Sigmoid colon (tissue), 7 donors: ENCODE measurements around the gene FUT2. TPM values are rescaled to one million over a fixed set of nuclear protein-coding genes. Genes with fewer than 3 reads are reported as not detected.
"Not testable (repeated sequence)": the region's sequence is repeated elsewhere in the genome, so short reads cannot be mapped to it uniquely, and the experiment has no call there.

Source experiments
- DNase-seq: peaks from one replicate; pipeline ENCODE4 v3.0.0-alpha.2; 2019
- H3K27ac ChIP-seq, 4 donors: fragments of 200-600 bp; sonication (generic); one replicate each; pipeline ENCODE4 v1.5.1; 2016 to 2019; ENCODE audit warnings: mild to moderate bottlenecking in 1 of 4
- H3K27me3 ChIP-seq, 3 donors: fragments of 200-600 bp; sonication (generic); one replicate each; pipeline ENCODE4 v1.5.1; 2019; ENCODE audit warnings: mild to moderate bottlenecking in 1 of 3
- H3K36me3 ChIP-seq, 4 donors: fragments of 200-600 bp; sonication (generic); one replicate each; pipeline ENCODE4 v1.5.1; 2016 to 2019
- H3K4me1 ChIP-seq, 4 donors: fragments of 200-600 bp; sonication (generic); one replicate each; pipeline ENCODE4 v1.5.1; 2017 to 2019
- H3K4me3 ChIP-seq, 4 donors: fragments of 200-600 bp; sonication (generic); one replicate each; pipeline ENCODE4 v1.5.1; 2017 to 2019; ENCODE audit warnings: mild to moderate bottlenecking in 2 of 4, moderate library complexity in 1 of 4
- H3K9me3 ChIP-seq, 4 donors: fragments of 200-600 bp in 3 of 4; sonication (generic) in 3 of 4; one replicate each; pipeline versions ENCODE4 v1.5.1 to v1.6.1; 2013 to 2019
- CTCF ChIP-seq, 4 experiments: fragments of 450-650 bp in 3 of 4; fragments of 200-600 bp in 1 of 4; IDR thresholded peaks; one replicate each; pipeline ENCODE4 v1.5.1; 2016 to 2019; ENCODE audit warnings: antibody characterized with exemption in 4 of 4, mild to moderate bottlenecking in 3 of 4, moderate library complexity in 2 of 4
- EP300 ChIP-seq, 4 donors: sonication (generic); formaldehyde crosslinking; IDR thresholded peaks; one replicate each; pipeline ENCODE4 v1.6.1; 2017; ENCODE audit warnings: antibody characterized with exemption in 4 of 4
- POLR2A ChIP-seq, 2 donors: fragments of 450-650 bp; IDR thresholded peaks; one replicate each; pipeline ENCODE4 v1.6.1; 2016; ENCODE audit warnings: antibody characterized with exemption in 2 of 2, mild to moderate bottlenecking in 2 of 2, moderate library complexity in 2 of 2
- POLR2AphosphoS5 ChIP-seq, 4 donors: sonication (generic); formaldehyde crosslinking; IDR thresholded peaks; one replicate each; pipeline ENCODE4 v1.6.1; 2017; ENCODE audit warnings: antibody characterized with exemption in 4 of 4
- WGBS, 2 donors: extraction: QIAGEN DNeasy Blood & Tissue Kit; methylation state at CpG; one replicate each; pipeline ENCODE4 v1.1.7; 2013; 5-methylcytosine and 5-hydroxymethylcytosine counted together
- intact Hi-C: fragments of 100-400 bp; cut with DNase I; formaldehyde crosslinking; loops from one replicate; pipeline ENCODE4 v1.15.1; 2023
- polyA plus RNA-seq, 3 donors: library from polyadenylated mRNA; stranded (reverse); fragments of 200-250 nt; gene quantifications; one replicate each; pipeline ENCODE4 v1.2.3, GENCODE V29; 2013
- total RNA-seq, 4 donors: library from RNA; depleted of rRNA; stranded (reverse); fragments of >200 nt; gene quantifications; one replicate each; pipeline ENCODE4 v1.1.0, GENCODE V29; 2016
- donor health status: healthy with polysubstance abuse.
- donor health status: Bipolar disorder and iron deficiency.
- donor health status: healthy.

Gene FUT2
- total and polyA plus RNA-seq, 7 donors: 37.2 to 62.7 (median 59.4) TPM; not detected in 4

GRCh38 chr19:48714759-48715675 lies 19.2 kb downstream of the FUT2 start:
- intact Hi-C loops: loop anchor here (1.0 to 5.0 kb wide), 2 partner anchors 32 to 69 kb away; partner anchors contain the start of genes CA11 and IZUMO1
- WGBS, 2 donors: 34 to 58% methylated on average over 26 of the region's 26 CpGs
- DNase-seq: peak; percentile 79
- Histone ChIP-seq H3K4me1 (peaks cover 0 to 58% (median 44%) of the 10 kb centered on the region in 4 donors), H3K9me3 (peaks cover 0 to 2% (median 0%) of the 10 kb centered on the region in 4 donors), H3K4me3 (peak overlapping the region; percentile 36 to 75 (median 58)), H3K27me3 (no peaks in the 10 kb centered on the region), H3K27ac (peak overlapping the region; percentile 84 to 88 (median 86)), H3K36me3 (no peaks in the 10 kb centered on the region)
- TF ChIP-seq POLR2AphosphoS5 (IDR thresholded peaks at IDR 0.05) (no peak), EP300 (IDR thresholded peaks at IDR 0.05) (no peak), POLR2A (IDR thresholded peaks at IDR 0.05) (no peak), CTCF (IDR thresholded peaks at IDR 0.05) (no peak)

GRCh38 chr19:48715681-48716171 lies 20.0 kb downstream of the FUT2 start:
- intact Hi-C loops: no loop called here
- WGBS, 2 donors: 30 to 67% methylated on average over 19 of the region's 19 CpGs
- DNase-seq: peak; percentile 78
- TF ChIP-seq CTCF (IDR thresholded peaks at IDR 0.05): no peak
- no peak for TF ChIP-seq POLR2A (IDR thresholded peaks at IDR 0.05)
- TF ChIP-seq POLR2AphosphoS5 (IDR thresholded peaks at IDR 0.05): no peak
- no peak for TF ChIP-seq EP300 (IDR thresholded peaks at IDR 0.05)
- H3K4me3 ChIP-seq: peak overlapping the region in 1 of 4 donors; percentile 19
- H3K27me3 ChIP-seq: no peaks in the 10 kb centered on the region
- H3K27ac ChIP-seq: peak overlapping the region; percentile 84 to 88 (median 86)
- peaks cover 0 to 2% (median 0%) of the 10 kb centered on the region in 4 donors for H3K9me3 ChIP-seq
- peaks cover 0 to 62% (median 48%) of the 10 kb centered on the region in 4 donors for H3K4me1 ChIP-seq
- no peaks in the 10 kb centered on the region for H3K36me3 ChIP-seq

- Histone ChIP-seq H3K4me1 (peaks cover 0 to 65% (median 48%) of the 10 kb centered on the region in 4 donors), H3K4me3 (peak overlapping the region; percentile 3 to 45 (median 31)), H3K36me3 (no peaks in the 10 kb centered on the region), H3K9me3 (no peaks in the 10 kb centered on the region), H3K27ac (peak overlapping the region; percentile 84 to 88 (median 86)), H3K27me3 (no peaks in the 10 kb centered on the region)
- peak; percentile 82 for DNase-seq
- intact Hi-C loops: no loop called here
- TF ChIP-seq CTCF (IDR thresholded peaks at IDR 0.05) (no peak), EP300 (IDR thresholded peaks at IDR 0.05) (no peak), POLR2A (IDR thresholded peaks at IDR 0.05) (no peak), POLR2AphosphoS5 (IDR thresholded peaks at IDR 0.05) (no peak)
- 17 to 43% methylated on average over 24 of the region's 24 CpGs for WGBS, 2 donors
These were observed 21.0 kb downstream of the FUT2 start for GRCh38 chr19:48716562-48717291.

GRCh38 chr19:48718106-48718505 lies 22.3 kb downstream of the FUT2 start:
- H3K27me3 ChIP-seq, H3K9me3 ChIP-seq, intact Hi-C loops, H3K4me3 ChIP-seq, H3K36me3 ChIP-seq, DNase-seq: not testable (repeated sequence)
- Histone ChIP-seq H3K27ac (peak overlapping the region in 1 of 4 donors; percentile 88), H3K4me1 (peaks cover 0 to 59% (median 44%) of the 10 kb centered on the region in 4 donors)
- 90 to 92% methylated on average over 13 of the region's 13 CpGs for whole genome bisulfite sequencing, 2 donors
